ENCODE data around the gene ABHD16B.

Gene ABHD16B

GRCh38 chr20:63895952-63896263 lies 34.6 kb downstream of the ABHD16B start:
- DNase-seq (ENCODE audit: low read depth): peak; percentile 37

GRCh38 chr20:63896264-63897105 lies 35.2 kb downstream of the ABHD16B start:
- peak; percentile 54 for DNase-seq (ENCODE audit: low read depth)

GRCh38 chr20:63897978-63898561 lies 36.8 kb downstream of the ABHD16B start:
- no peak for DNase-seq (ENCODE audit: low read depth)

GRCh38 chr20:63898882-63899558 lies 37.7 kb downstream of the ABHD16B start:
- no peak for DNase-seq (ENCODE audit: low read depth)

- DNase-seq (ENCODE audit: low read depth): no peak
These were observed 39.1 kb downstream of the ABHD16B start for GRCh38 chr20:63900413-63900812.

DNA sequence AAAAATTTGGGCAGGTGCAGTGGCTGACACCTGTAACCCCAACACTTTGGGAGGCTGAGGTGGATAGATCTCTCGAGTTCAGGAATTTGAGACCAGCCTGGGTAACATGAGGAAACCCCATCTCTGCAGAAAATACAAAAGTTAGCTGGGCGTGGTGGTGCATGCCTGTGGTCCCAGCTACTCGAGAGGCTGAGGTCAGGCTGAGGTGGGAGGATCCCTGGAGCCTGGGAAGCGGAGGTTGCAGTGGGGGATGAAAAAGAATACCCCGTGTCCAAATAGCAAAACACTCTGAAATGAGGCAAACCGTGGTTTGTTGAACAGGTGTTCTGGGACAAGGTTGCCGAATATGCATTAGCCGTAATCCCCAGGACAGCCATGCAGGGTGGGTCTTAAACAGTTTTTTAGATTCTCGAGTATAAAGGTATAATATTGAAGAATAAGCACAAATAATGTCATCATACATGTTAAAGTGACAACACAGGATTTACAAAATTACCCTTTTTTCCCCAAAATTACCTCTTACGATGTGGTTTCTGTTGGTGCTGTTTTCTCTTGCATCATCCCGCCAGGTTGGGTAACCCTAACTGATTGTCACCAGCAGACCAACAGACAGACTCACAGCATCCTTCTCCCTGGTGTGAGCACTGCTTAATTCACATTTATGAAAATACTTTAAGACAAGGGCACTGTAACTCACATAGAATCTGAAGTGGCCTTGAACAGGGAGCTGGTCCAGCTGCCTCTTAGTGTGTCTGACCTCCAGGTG lies 42.7 kb downstream of the ABHD16B start:
- DNase-seq (ENCODE audit: low read depth): no peak

DNA sequence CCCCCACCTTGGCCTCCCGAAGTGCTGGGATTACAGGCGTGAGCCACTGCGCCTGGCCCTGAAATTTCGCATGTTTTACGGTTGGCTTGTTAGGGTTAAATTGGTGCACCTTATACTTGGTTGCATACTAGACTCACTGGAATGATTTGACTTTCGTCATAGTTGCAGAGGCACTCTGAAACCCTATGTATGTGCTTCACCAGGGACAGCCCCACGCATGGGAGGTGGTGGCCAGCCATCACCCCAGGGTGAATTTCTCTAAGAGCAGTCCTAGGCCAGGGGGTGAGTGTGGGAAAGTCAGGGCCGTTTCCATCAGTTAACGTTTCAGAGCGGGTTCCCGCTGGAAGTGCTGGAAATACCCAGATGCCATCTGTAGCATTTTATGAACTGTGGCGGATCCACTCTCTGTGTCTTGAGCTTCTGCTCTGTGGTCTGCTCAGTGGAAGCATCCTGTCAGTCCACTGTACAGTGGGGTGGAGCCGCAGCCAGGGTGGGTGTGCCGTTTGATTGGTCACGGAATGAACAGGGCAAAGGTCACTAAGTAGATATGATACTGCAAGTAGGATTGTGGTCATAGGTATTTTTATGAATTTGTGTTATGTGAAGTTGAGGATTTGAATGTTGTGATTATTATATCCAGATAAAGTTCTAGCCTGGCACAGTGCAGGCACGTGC lies 46.8 kb downstream of the ABHD16B start:
- no peak for DNase-seq (ENCODE audit: low read depth)

DNA sequence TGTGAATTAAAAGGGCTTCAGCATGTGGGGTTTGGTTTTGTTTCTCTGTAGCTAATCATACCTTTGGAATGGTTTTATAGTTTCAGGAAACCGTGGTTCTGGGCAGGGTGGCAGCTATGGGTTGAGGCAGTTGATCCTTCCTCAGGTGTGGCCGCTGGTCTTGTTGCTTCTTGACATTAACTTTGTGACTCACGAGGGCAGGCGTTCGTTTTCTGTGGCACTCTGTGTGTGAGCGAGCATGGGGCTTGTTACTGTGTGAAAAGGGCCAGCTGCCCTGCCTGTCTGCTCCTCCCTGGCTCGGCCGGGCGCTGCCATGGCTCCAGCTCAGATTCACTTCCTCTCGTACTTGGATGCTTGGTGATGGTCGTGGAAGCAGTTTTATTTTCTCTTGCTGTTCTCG lies 49.9 kb downstream of the ABHD16B start:
- no peak for DNase-seq (ENCODE audit: low read depth)
